ENCODE data around the gene DPYSL5. TPM values are rescaled to one million over a fixed set of nuclear protein-coding genes. Genes with fewer than 3 reads are reported as not detected.
A peak's percentile ranks its signal among the peaks of the same experiment; 100 is the strongest.

Gene DPYSL5
- total RNA-seq: 1 to 10 TPM; 3.1 to 3.5 TPM
- 115 TPM for polyA plus RNA-seq (2013, experiment 1 of 2)
- polyA plus RNA-seq (2013, experiment 2 of 2): 106 TPM
- long read RNA-seq, experiment 1, partial matches to known transcripts: 0 of 2 reads
- long read RNA-seq, experiment 1, other reads (novel, unspliced or antisense): 2 of 2 reads
- long read RNA-seq, experiment 2, partial matches to known transcripts: 0 of 1 reads
- long read RNA-seq, experiment 2, other reads (novel, unspliced or antisense): 1 of 1 reads
- long read RNA-seq, experiment 3, full-length matches to known transcripts: 5 of 8 reads
- long read RNA-seq, experiment 3, partial matches to known transcripts: 0 of 8 reads
- long read RNA-seq, experiment 3, other reads (novel, unspliced or antisense): 3 of 8 reads
- long read RNA-seq, experiment 4: 0 reads

DNA sequence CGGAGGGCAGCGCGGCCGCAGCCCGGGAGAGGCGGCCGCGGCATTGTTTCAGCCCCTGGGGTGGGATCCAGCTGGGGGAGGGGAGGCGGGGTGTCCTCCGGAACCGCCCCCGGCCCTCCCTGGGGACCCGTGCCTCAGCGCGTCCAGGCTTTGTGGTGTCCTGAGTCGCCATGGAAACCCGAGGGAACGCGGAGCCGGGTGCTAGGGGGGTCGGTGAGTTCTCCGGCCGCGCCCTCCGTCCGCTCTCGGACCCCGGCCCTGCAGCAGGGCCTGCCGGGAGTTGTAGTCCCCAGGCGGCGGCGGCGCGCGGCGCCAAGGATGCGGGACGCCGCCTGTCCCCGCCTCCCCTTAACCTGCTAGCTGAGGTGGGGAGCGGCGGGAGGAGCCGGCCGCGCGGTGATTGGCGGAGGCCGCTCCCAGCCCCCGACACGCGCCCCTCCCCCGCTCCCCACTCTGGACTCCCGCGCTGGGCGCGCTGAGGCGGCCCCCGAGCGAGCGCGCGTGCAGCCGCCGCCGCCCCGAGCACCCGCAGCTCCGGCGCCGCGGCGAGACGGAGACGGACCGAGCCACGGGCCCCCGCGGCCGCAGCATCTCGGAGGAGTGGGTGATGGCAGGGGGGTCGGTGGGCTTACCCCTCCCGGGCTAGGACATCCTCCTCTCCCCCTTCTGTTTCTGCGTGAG lies at the start of gene DPYSL5:
TSS of gene DPYSL5 (plus strand) at position 478 of the 681 bp plus-strand sequence. CDS start 50,368 bp downstream, outside the sequence.
- Histone ChIP-seq H3K4me3 (ENCODE audit: low read length) (peak within 1 kb of the TSS; percentile 76), H3K9me3 (ENCODE audit: control insufficient read depth, low read length) (no peaks in the 10 kb centered on the region), H3K27ac (ENCODE audit: low read depth, low read length) (peak within 1 kb of the TSS; percentile 87), H3K27me3 (ENCODE audit: control insufficient read depth, insufficient read depth, low read length, poor library complexity, severe bottlenecking) (peaks cover 81% of the 10 kb centered on the region), H3K4me1 (ENCODE audit: control insufficient read depth, insufficient read depth, low read length) (peaks cover 4% of the 10 kb centered on the region), H3K9ac (ENCODE audit: extremely low read depth, low read length, poor library complexity, severe bottlenecking) (peak within 1 kb of the TSS; percentile 41), H3K36me3 (ENCODE audit: control insufficient read depth, insufficient read depth, low read length) (no peaks in the 10 kb centered on the region)
- peak; percentile 92 for DNase-seq
- H3K4me1 Mint-ChIP-seq: peaks cover 6% of the 10 kb centered on the region
- 0% methylated on average over 29 to 83 of the region's 83 CpGs for WGBS, 2 experiments (ENCODE audit: insufficient coverage in 1 of 2, insufficient read length in 1 of 2)
- no peak within 1 kb of the TSS for H3K27ac Mint-ChIP-seq
- H3K36me3 Mint-ChIP-seq (ENCODE audit: low read depth): no peaks in the 10 kb centered on the region
- peak within 1 kb of the TSS; percentile 55 for H3K4me3 Mint-ChIP-seq
- peaks cover 77% of the 10 kb centered on the region for H3K27me3 Mint-ChIP-seq (ENCODE audit: insufficient read depth)
- H3K9me3 Mint-ChIP-seq: no peaks in the 10 kb centered on the region
- TF ChIP-seq CTCF (conservative IDR thresholded peaks at IDR 0.05): no peak

GRCh38 chr2:26801328-26801727 lies 46.6 kb upstream of the DPYSL5 start:
- no peaks in the 10 kb centered on the region for H3K27me3 Mint-ChIP-seq (ENCODE audit: insufficient read depth)
- H3K36me3 Mint-ChIP-seq (ENCODE audit: low read depth): peaks cover 26% of the 10 kb centered on the region
- H3K27ac Mint-ChIP-seq: no peak overlapping the region
- Histone ChIP-seq H3K4me1 (ENCODE audit: control insufficient read depth, insufficient read depth, low read length) (no peaks in the 10 kb centered on the region), H3K9me3 (ENCODE audit: control insufficient read depth, low read length) (no peaks in the 10 kb centered on the region), H3K4me3 (ENCODE audit: low read length) (no peak overlapping the region), H3K36me3 (ENCODE audit: control insufficient read depth, insufficient read depth, low read length) (peaks cover 24% of the 10 kb centered on the region), H3K27ac (ENCODE audit: low read depth, low read length) (no peak overlapping the region), H3K27me3 (ENCODE audit: control insufficient read depth, insufficient read depth, low read length, poor library complexity, severe bottlenecking) (no peaks in the 10 kb centered on the region), H3K9ac (ENCODE audit: extremely low read depth, low read length, poor library complexity, severe bottlenecking) (no peak overlapping the region)
- no peak overlapping the region for H3K4me3 Mint-ChIP-seq
- DNase-seq: no peak
- no peaks in the 10 kb centered on the region for H3K4me1 Mint-ChIP-seq
- WGBS, 2 experiments (ENCODE audit: insufficient coverage in 1 of 2, insufficient read length in 1 of 2): 44 to 69% methylated on average over 2 to 4 of the region's 4 CpGs
- no peak for TF ChIP-seq CTCF (conservative IDR thresholded peaks at IDR 0.05)
- H3K9me3 Mint-ChIP-seq: no peaks in the 10 kb centered on the region

- Mint-ChIP-seq H3K36me3 (ENCODE audit: low read depth) (peaks cover 22% of the 10 kb centered on the region), H3K9me3 (no peaks in the 10 kb centered on the region), H3K4me1 (no peaks in the 10 kb centered on the region), H3K27ac (no peak overlapping the region), H3K4me3 (no peak overlapping the region), H3K27me3 (ENCODE audit: insufficient read depth) (no peaks in the 10 kb centered on the region)
- WGBS, 2 experiments (ENCODE audit: insufficient coverage in 1 of 2, insufficient read length in 1 of 2): 96 to 99% methylated on average over 7 of the region's 7 CpGs
- Histone ChIP-seq H3K9ac (ENCODE audit: extremely low read depth, low read length, poor library complexity, severe bottlenecking) (no peak overlapping the region), H3K27ac (ENCODE audit: low read depth, low read length) (no peak overlapping the region), H3K4me3 (ENCODE audit: low read length) (no peak overlapping the region), H3K4me1 (ENCODE audit: control insufficient read depth, insufficient read depth, low read length) (no peaks in the 10 kb centered on the region), H3K36me3 (ENCODE audit: control insufficient read depth, insufficient read depth, low read length) (peaks cover 19% of the 10 kb centered on the region), H3K27me3 (ENCODE audit: control insufficient read depth, insufficient read depth, low read length, poor library complexity, severe bottlenecking) (no peaks in the 10 kb centered on the region), H3K9me3 (ENCODE audit: control insufficient read depth, low read length) (no peaks in the 10 kb centered on the region)
- no peak for DNase-seq
- TF ChIP-seq CTCF (conservative IDR thresholded peaks at IDR 0.05): no peak
Observed at GRCh38 chr2:26801796-26802195, 46.1 kb upstream of the DPYSL5 start.
